ENCODE data around the gene ATF6B.
"Not testable (repeated sequence)": the region's sequence is repeated elsewhere in the genome, so short reads cannot be mapped to it uniquely, and the experiment has no call there.

The ATF6B gene

GRCh38 chr6:32146687-32147086 lies 18.6 kb upstream of the ATF6B start:
- FAIRE-seq (no peak), DNase-seq (ENCODE audit: insufficient read length) (no peak)
- TF ChIP-seq POLR2AphosphoS5 (IDR thresholded peaks at IDR 0.05; ENCODE audit: low read depth, low read length) (no peak), TAF1 (IDR thresholded peaks at IDR 0.05; ENCODE audit: borderline replicate concordance, low read depth, low read length) (no peak), POLR2A (IDR thresholded peaks at IDR 0.05; ENCODE audit: low read depth, low read length) (no peak)

GRCh38 chr6:32146287-32146686 lies 18.2 kb upstream of the ATF6B start:
- TF ChIP-seq TAF1 (IDR thresholded peaks at IDR 0.05; ENCODE audit: borderline replicate concordance, low read depth, low read length): no peak
- TF ChIP-seq POLR2A (IDR thresholded peaks at IDR 0.05; ENCODE audit: low read depth, low read length): no peak
- TF ChIP-seq POLR2AphosphoS5 (IDR thresholded peaks at IDR 0.05; ENCODE audit: low read depth, low read length): no peak
- FAIRE-seq (no peak), DNase-seq (ENCODE audit: insufficient read length) (no peak)

GRCh38 chr6:32144238-32144637 lies 16.2 kb upstream of the ATF6B start:
- not testable (repeated sequence) for DNase-seq (ENCODE audit: insufficient read length); FAIRE-seq

- FAIRE-seq: no peak
- TF ChIP-seq TAF1 (IDR thresholded peaks at IDR 0.05; ENCODE audit: borderline replicate concordance, low read depth, low read length) (no peak), POLR2AphosphoS5 (IDR thresholded peaks at IDR 0.05; ENCODE audit: low read depth, low read length) (no peak), POLR2A (IDR thresholded peaks at IDR 0.05; ENCODE audit: low read depth, low read length) (no peak)
- DNase-seq (ENCODE audit: insufficient read length): no peak
These were observed 12.5 kb upstream of the ATF6B start for GRCh38 chr6:32140420-32141046.

- TF ChIP-seq POLR2AphosphoS5 (IDR thresholded peaks at IDR 0.05; ENCODE audit: low read depth, low read length): no peak
- no peak for TF ChIP-seq TAF1 (IDR thresholded peaks at IDR 0.05; ENCODE audit: borderline replicate concordance, low read depth, low read length)
- no peak for TF ChIP-seq POLR2A (IDR thresholded peaks at IDR 0.05; ENCODE audit: low read depth, low read length)
- DNase-seq (ENCODE audit: insufficient read length) (no peak), FAIRE-seq (no peak)
These were observed 11.5 kb upstream of the ATF6B start for GRCh38 chr6:32139590-32139989.

GRCh38 chr6:32137454-32137853 lies 9.4 kb upstream of the ATF6B start:
- DNase-seq (ENCODE audit: insufficient read length) (no peak), FAIRE-seq (no peak)
- TF ChIP-seq POLR2A (IDR thresholded peaks at IDR 0.05; ENCODE audit: low read depth, low read length): no peak
- TF ChIP-seq POLR2AphosphoS5 (IDR thresholded peaks at IDR 0.05; ENCODE audit: low read depth, low read length): no peak
- no peak for TF ChIP-seq TAF1 (IDR thresholded peaks at IDR 0.05; ENCODE audit: borderline replicate concordance, low read depth, low read length)

GRCh38 chr6:32133786-32134185 lies 5.7 kb upstream of the ATF6B start:
- DNase-seq (ENCODE audit: insufficient read length) (no peak), FAIRE-seq (no peak)
- TF ChIP-seq TAF1 (IDR thresholded peaks at IDR 0.05; ENCODE audit: borderline replicate concordance, low read depth, low read length) (no peak), POLR2A (IDR thresholded peaks at IDR 0.05; ENCODE audit: low read depth, low read length) (no peak), POLR2AphosphoS5 (IDR thresholded peaks at IDR 0.05; ENCODE audit: low read depth, low read length) (no peak)

GRCh38 chr6:32132110-32132509 lies 4.1 kb upstream of the ATF6B start:
- TF ChIP-seq TAF1 (IDR thresholded peaks at IDR 0.05; ENCODE audit: borderline replicate concordance, low read depth, low read length) (no peak), POLR2AphosphoS5 (IDR thresholded peaks at IDR 0.05; ENCODE audit: low read depth, low read length) (no peak), POLR2A (IDR thresholded peaks at IDR 0.05; ENCODE audit: low read depth, low read length) (no peak)
- DNase-seq (ENCODE audit: insufficient read length): no peak
- no peak for FAIRE-seq

GRCh38 chr6:32131439-32131948 lies 3.4 kb upstream of the ATF6B start:
- no peak for FAIRE-seq
- DNase-seq (ENCODE audit: insufficient read length): no peak

GRCh38 chr6:32129297-32130088 lies 1.4 kb upstream of the ATF6B start:
- DNase-seq (ENCODE audit: insufficient read length) (no peak), FAIRE-seq (no peak)
- no peak for TF ChIP-seq POLR2A (IDR thresholded peaks at IDR 0.05; ENCODE audit: low read depth, low read length)
- no peak for TF ChIP-seq POLR2AphosphoS5 (IDR thresholded peaks at IDR 0.05; ENCODE audit: low read depth, low read length)
- TF ChIP-seq TAF1 (IDR thresholded peaks at IDR 0.05; ENCODE audit: borderline replicate concordance, low read depth, low read length): no peak

More at GRCh38 chr6:32131439-32131948, 3.4 kb upstream of the ATF6B start:
- TF ChIP-seq POLR2A (IDR thresholded peaks at IDR 0.05; ENCODE audit: low read depth, low read length) (no peak), TAF1 (IDR thresholded peaks at IDR 0.05; ENCODE audit: borderline replicate concordance, low read depth, low read length) (no peak), POLR2AphosphoS5 (IDR thresholded peaks at IDR 0.05; ENCODE audit: low read depth, low read length) (no peak)

- no peak for TF ChIP-seq POLR2AphosphoS5 (IDR thresholded peaks at IDR 0.05; ENCODE audit: low read depth, low read length)
- no peak for TF ChIP-seq POLR2A (IDR thresholded peaks at IDR 0.05; ENCODE audit: low read depth, low read length)
- TF ChIP-seq TAF1 (IDR thresholded peaks at IDR 0.05; ENCODE audit: borderline replicate concordance, low read depth, low read length): no peak
- DNase-seq (ENCODE audit: insufficient read length): no peak
- FAIRE-seq: no peak
These were observed 778 bp upstream of the ATF6B start for GRCh38 chr6:32128751-32129296.

- TF ChIP-seq TAF1 (IDR thresholded peaks at IDR 0.05; ENCODE audit: borderline replicate concordance, low read depth, low read length) (no peak), POLR2A (IDR thresholded peaks at IDR 0.05; ENCODE audit: low read depth, low read length) (no peak), POLR2AphosphoS5 (IDR thresholded peaks at IDR 0.05; ENCODE audit: low read depth, low read length) (no peak)
- FAIRE-seq (no peak), DNase-seq (ENCODE audit: insufficient read length) (no peak)
These were observed 683 bp downstream of the ATF6B start for GRCh38 chr6:32127409-32127716.

Measured in GM12892 (cell line).